GM21390 (cell line): ENCODE measurements around the gene LRBA.

Experiments
- ATAC-seq: cut with Tn5 transposase; IDR thresholded peaks from one replicate; pipeline ENCODE4 v1.9.1; 2021; ENCODE audit not compliant: unreplicated experiment

Gene LRBA

DNA sequence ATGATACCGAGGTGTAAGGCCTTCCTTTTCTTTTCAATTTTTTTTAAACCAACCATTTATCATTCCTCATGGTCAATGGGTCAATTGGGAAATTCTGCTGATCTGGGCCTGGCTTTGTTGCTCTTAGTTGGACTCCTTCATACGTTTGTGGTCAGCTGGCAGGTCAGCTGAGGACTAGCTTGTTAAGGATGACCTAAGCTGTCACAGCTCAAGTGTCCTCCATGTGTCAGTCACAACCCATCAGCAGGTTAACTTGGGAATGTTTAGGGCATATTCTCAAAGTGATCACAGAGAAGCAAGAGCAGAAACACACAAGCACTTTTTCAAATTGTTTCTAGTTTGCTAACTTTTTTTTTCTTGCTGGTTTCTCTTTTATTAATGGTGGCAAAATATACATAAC, 550.6 kb downstream of the LRBA start:
- ATAC-seq, result no peak

DNA sequence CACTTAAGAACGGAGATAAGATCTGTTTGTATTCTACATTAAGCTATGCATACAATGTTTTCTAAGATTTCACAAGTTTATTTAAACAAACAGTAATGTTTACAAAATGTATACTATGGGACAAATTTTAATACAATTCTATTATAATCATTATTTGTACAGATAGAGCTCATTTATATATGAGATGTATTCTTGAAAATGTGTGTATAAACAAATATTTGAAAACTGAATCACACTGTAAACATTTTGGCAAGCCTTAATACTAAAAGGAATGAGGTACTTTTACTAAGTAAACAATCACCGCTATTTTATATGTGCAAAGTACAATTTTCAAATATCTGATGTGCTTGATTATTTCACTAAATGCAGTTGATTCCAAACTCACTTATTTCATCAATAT, 552.3 kb downstream of the LRBA start:
- no peak for ATAC-seq

DNA sequence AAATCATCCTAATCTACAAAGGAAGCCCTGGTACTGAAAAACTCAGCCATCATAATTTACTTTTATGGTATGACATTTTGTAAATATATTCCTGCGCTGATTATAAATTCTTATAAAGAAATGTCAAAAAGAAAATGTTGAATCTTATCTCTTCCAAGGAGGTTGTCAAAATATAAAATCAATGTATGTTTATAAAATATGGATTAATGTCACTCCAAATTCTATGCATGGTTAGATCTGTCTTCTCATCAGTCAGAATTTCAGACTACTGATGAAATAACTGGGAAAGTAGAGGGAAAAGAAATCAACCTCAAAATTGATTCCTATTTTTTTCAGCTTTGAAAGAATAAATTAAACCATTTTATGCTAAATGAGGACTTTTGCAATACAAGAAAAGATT, 553.1 kb downstream of the LRBA start:
- ATAC-seq, result no peak

DNA sequence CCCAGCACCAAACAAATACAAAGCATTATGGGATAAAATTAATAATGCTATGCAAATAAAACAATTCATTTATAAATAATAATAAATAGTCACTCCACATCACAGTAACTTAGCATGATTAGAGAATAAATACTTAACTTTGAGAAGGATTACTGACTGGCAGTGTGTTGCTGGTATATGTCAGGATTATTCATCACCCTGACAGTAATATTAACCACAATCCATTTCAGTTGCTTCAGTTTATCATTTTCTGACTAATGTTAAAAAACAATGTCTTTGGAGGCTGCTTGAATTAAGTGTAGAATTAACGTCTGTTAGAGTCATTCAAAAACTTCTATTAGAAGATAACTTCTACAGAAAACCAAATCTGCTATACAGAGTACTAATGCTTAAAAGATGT, 557.3 kb downstream of the LRBA start:
- no peak for ATAC-seq

DNA sequence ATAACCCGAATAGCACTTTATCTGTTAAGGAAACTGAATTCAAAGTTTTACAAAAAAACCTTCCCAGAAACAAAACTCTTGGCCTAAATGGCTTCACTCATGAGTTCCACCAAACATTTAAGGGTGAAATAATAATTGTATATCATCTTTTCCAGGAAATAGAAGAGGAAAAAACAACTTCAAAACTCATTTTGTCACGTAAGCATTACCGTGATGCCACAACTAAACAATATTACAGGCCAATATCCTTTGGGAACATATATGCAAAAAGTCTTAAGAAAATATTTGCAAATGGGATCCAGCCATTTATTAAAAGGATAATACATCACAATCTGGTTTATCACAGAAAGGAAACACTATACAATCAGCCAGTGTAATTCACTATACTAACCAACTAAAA, 563.2 kb downstream of the LRBA start:
- ATAC-seq, result no peak

GRCh38 chr4:150447356-150447755, 567.7 kb downstream of the LRBA start:
- no peak for ATAC-seq

DNA sequence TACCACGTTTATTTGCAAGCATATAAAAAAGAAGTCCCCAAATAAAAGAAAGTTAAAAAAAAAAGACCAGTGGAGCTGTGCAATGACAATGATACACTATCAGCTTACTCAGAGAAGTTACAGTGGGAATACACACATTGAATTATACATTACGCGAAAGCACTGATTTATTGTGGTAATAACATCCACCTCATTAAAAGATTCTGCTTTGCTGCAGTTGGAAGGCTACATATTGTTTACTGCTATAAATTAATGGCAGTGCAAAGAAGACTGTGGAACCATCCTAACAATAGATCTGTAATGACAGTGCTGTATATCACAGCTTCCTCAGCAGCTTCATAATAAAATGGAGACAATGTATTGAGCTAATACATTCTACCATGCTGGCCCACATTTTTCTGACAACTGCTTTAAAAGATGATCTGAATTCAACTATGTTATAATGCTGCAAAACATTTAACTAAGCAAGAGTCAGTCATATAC, 575.6 kb downstream of the LRBA start:
- no peak for ATAC-seq

DNA sequence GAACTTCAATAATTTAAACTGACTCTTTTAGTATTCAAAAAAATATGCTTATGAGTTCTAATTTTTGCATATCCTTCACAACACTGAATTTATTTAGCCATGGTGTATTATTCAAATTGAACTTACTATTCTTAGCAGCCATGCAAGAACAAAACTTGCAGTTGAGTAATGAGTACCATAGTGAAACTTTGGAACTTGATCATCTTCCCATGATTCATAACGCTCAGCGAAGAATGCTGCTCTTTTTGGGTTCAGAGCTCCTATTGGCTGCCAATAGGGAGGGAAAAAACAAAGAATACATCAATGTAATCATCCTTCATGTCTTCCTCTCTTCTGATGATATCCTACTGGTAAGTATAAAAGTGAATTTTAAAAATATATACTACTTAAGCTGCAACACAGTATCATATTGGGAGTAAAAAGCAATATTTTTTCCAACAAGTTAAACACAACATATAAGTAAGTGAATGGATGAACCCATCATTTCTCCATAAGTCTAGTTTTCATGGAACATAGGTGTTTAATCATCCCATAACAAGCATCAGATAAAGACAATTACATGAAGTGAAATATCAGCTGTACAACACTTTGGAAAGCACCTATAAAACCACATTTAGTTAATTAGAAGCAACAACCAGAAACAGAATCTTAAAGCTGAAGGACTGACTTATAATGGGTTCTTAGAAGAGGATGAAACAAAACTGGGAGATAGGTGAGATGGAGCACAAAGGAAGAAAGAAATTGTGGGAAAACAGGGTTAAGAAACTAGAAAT, 578.3 kb downstream of the LRBA start:
- no peak for ATAC-seq

DNA sequence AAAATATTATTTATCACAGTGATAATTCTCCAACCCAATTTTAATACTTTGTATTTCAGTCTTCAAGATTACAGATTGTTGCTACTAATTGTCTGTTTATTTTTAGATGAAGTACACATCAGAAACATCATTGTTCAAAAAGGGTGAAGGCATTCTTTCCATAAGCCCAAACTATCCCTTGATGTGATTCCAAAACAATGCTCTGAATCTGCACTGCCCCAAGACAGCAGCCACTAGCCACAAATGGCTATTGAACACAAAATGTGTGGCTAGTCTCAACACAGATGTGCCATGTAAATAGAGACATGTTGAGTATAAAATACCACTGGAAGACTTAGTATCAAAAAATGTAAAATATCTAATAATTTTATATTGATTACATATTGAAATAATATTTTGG, 583.9 kb downstream of the LRBA start:
- no peak for ATAC-seq

- ATAC-seq, result no peak
Observed at GRCh38 chr4:150425161-150425560, 589.9 kb downstream of the LRBA start.

DNA sequence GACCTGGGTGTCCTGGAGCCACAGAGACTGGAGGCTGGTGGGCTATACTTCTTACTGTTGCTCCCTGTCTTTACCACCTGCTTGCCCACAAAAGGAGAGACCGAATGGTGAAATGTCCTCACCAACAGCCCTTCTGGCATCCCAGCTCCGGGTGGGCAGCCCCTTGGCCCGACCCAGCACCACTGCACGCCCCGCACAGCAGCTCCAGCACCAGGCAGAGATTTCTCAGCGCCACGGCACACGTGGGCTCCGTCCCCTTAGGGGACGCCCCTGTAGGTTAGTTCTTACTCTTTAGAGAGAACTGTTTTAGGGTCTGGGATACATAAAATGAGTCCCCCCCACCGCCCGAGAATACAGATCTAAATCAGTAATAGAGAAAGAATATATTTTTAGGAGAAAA, 591.6 kb downstream of the LRBA start:
- ATAC-seq, result no peak

GRCh38 chr4:150423074-150423473, 592.0 kb downstream of the LRBA start:
- no peak for ATAC-seq

DNA sequence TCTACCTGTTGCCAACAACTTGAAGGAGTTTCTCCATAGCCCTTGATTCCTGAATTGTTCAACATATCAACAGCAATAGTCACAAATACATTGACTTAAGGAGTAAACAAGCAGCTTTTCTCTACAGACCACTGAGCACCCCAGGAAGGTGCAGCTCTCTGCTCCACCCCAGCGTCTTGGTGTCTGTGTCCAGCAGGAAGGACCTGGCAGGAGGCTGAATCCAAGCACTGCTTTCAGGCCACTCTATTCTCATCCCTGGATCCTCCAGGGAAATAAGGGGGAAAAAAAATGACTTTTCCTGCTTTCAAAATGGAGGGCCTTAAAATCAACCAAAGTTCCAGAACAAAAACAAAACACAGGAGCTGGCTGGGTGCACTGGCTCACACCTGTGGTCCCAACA, 593.5 kb downstream of the LRBA start:
- no peak for ATAC-seq

- ATAC-seq, result no peak
Observed at GRCh38 chr4:150419939-150420338, 595.1 kb downstream of the LRBA start.

GRCh38 chr4:150418757-150419410, 596.2 kb downstream of the LRBA start:
- no peak for ATAC-seq

DNA sequence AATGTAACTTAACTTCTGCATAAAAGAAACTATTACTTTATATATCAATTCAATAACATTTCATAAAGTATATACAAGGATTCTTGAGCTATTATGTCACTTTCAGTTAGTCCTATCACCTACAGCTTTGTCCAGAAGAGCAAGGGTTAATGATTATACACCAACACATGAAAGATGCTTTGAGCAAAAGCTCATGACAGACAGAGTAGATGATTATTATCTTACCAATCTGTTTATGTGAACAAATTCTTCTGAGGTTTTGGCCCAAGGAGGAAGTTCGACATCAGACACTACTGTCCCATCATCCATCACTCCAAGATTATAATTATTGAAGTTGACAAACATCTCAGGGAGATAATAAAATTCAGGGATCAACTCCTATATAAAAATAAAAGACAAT, 599.9 kb downstream of the LRBA start:
- no peak for ATAC-seq

GRCh38 chr4:150411520-150411919, 603.6 kb downstream of the LRBA start:
- ATAC-seq, result no peak

- peak; percentile 82 for ATAC-seq
Observed at GRCh38 chr4:150402871-150403272, 612.2 kb downstream of the LRBA start.

GRCh38 chr4:150401083-150401687, 613.9 kb downstream of the LRBA start:
- ATAC-seq, result no peak

DNA sequence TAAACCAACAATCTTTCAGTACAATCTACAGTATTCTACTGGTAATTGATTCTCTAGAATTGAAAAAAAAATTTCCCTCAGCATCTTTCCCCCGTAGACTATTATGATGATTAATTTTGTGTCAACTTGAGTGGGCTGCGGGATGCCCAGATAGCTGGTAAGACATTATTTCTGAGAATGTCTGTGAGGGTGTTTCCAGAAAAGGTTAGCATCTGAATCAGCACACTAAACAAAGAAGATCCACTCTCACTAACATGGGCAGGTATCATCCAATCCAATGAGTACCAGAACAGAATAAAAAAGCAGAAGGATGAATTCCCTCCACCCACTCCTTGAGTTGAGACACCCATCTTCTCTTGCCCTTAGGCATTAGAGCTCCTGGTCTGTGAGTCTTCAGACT, 619.2 kb downstream of the LRBA start:
- ATAC-seq, result no peak

DNA sequence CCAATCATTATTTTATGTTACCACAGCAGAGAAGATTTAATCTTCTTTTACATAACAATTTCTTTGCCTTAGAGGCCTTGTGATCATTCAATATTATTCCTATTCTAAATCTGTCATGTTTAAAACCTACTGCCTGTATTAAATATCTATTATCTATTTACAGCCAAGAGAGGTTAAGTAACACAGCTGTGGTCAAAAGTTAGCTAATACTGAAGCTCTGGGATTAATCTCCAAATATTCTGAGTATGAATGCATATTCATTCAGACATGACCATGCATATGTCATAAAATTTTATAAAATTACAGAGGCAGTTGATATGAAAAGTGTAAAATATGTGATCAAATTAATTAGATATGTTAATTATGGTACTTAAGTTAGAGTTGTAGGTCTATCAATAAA, 621.0 kb downstream of the LRBA start:
- no peak for ATAC-seq

GRCh38 chr4:150391052-150391451, 624.0 kb downstream of the LRBA start:
- ATAC-seq, result no peak
